ENCODE data around the gene CELSR1.

CELSR1 gene

DNA sequence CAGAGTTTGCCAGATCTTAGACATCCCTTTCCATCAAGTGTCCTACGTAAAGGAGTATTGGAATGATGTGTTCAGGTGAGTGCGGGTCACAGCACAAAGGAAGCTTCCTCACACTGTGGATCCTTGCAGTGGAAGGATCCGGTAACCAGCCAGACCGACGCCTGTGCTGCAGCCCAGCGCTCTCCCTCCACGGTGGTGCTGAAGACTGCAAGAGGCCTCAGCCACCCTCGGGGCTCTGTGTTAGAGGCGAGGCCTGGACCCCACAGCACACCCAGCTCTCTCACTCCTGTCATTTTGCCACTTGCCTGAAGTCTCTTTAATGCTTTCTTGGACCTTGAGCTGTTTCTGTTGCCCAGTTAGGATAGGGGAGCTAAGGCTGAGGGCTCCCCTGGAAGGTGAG is 199.6 kb downstream of the CELSR1 start:
- no peak for DNase-seq (ENCODE audit: low read depth)
- TF ChIP-seq, protein P1, sequence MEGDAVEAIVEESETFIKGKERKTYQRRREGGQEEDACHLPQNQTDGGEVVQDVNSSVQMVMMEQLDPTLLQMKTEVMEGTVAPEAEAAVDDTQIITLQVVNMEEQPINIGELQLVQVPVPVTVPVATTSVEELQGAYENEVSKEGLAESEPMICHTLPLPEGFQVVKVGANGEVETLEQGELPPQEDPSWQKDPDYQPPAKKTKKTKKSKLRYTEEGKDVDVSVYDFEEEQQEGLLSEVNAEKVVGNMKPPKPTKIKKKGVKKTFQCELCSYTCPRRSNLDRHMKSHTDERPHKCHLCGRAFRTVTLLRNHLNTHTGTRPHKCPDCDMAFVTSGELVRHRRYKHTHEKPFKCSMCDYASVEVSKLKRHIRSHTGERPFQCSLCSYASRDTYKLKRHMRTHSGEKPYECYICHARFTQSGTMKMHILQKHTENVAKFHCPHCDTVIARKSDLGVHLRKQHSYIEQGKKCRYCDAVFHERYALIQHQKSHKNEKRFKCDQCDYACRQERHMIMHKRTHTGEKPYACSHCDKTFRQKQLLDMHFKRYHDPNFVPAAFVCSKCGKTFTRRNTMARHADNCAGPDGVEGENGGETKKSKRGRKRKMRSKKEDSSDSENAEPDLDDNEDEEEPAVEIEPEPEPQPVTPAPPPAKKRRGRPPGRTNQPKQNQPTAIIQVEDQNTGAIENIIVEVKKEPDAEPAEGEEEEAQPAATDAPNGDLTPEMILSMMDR (conservative IDR thresholded peaks at IDR 0.05; ENCODE audit: low read depth, low read length) = no peak
- no peak overlapping the region for H3K4me3 ChIP-seq (ENCODE audit: low read depth, low read length)

DNA sequence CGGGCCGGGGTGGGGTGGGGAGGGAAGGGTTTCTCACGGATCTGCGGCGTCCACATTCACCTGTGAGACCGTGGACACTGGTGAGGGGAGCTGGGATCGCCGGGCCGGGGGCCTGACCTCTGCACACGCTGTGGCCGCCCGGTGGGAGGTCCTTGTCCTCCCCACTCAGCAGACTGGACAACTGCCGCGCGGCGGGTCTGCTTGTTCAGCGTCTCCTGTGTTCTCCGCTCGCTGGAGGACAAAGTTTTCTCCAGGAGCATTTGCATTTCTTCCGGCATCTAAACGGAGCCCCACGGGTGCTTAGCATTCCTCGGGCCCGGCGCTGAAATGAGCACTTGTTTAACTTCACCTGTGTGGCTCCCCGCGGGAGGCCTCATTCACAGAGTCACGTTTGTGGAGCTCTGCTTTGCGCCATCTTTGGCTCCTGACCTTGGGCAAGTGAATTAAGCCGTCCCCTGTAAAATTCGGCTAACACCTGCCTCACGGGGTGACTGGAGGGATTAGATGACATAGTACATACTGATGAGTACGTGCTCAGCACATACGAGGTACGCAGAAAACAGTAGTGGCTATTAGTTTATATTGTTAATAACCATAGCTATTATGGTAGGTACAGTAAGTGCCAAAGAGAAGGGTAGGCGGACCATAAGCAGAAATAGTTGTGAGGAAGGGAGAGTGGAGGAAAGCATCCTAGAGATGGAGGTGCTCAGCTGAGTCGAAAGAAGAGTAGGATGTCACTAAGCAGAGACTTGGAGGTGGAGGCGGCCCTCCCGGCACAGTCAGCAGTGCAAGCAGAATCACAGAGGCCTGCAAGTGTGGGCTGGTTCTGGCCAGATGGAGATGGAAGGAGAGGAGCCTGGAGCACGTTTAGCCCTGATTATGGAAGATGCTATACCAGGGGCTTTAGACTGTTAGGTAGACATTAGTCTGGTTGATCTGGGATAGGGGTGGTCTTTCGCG is 201.0 kb downstream of the CELSR1 start:
- peak overlapping the region; percentile 97 for H3K4me3 ChIP-seq (ENCODE audit: low read depth, low read length)
- DNase-seq (ENCODE audit: low read depth) = peak; percentile 21
- TF ChIP-seq, protein P1 (conservative IDR thresholded peaks at IDR 0.05; ENCODE audit: low read depth, low read length) = no peak

DNA sequence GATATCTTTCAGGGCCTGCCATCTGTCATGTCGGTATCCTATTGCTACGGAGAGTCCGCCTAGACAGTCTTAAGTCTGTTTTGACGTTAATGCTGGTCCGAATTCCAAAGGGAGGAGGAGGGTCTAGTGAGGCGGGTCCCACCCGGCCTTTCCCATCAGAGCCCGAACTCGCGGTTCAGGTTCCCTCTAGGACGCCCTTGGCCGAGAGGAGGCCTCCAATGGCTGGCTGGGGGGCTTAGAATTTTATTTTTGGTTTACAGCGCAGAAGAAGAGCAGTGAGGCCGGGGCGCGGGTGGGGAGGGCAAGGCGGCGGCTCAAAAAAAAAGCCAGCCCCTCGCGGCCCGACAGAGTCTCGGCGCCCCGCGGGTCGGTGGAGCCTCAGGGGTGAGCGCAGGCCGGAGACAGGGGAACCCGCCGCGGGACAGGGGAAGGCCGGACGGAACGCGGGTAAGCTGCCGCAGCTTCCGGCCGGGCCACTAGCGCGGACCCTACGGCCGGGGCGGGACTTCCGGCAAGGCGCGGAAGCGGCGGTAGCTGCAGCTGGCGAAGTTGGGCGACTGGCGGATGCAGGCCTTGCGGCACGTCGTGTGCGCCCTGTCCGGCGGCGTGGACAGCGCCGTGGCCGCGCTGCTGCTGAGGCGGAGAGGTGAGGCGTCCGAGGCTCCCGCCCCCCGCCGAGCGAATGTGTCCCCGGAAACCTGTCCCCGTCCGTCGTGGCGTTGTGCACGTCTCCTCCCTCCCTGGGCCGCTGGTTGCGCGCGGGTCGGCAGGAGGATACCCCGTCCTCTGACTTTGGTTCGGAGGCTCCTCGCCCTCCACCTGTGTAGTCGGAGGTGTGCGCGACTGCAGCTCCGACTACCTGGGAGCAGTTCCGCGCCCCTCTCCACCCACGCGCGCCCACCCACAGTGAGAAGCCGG is 202.0 kb downstream of the CELSR1 start, which contains the start of gene TRMU:
TRMU (plus strand) TSS at position 514 of the 918 bp plus-strand sequence; CDS start at position 565, 51 bp downstream.
- peak within 1 kb of the TSS; percentile 97 for H3K4me3 ChIP-seq (ENCODE audit: low read depth, low read length)
- TF ChIP-seq, protein P1 (conservative IDR thresholded peaks at IDR 0.05; ENCODE audit: low read depth, low read length) = no peak

DNA sequence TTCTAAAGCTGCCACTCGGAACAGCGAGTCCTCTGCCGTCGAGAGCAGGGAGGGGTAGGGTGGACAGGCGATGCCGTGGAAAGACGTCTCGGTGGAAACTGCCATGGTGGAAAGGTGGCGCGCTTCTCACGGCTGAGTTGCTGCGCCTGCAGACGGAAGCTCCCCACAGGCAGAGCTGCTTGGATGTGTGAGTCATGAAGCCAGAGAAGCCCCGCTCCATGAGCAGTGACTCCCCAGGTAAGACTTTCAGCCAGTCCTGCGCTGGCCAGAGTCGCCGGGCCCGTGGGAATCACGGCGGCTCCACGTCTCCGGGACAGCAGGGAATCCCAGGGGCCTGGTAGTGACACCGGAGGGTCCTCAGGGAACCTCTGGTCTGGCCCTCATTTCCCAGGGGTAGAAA is 205.9 kb downstream of the CELSR1 start:
- no peak overlapping the region for H3K4me3 ChIP-seq (ENCODE audit: low read depth, low read length)
- no peak for DNase-seq (ENCODE audit: low read depth)
- TF ChIP-seq, protein P1 (conservative IDR thresholded peaks at IDR 0.05; ENCODE audit: low read depth, low read length) = no peak

More for the DNA sequence above, 202.0 kb downstream of the CELSR1 start, which contains the start of gene TRMU:
- DNase-seq (ENCODE audit: low read depth) = peak; percentile 88

DNA sequence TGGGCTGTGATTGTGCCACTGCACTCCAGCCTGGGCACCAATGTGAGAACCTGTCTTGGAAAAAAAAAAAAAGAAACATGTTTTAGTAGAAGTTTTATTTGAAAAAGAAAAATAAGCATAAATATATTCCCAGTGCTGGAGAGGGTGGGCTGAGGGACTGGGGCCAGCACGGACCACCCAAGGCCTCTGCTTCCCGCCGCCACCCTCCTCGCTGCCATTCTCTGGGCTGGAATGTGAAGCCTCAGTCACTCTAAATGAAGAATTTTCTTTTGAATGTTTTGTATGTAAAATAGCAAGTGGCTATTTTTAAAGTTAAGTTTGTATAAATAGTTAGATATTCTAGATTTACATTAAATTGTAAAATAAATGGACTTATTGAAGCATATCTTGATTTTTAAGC is 207.0 kb downstream of the CELSR1 start:
- DNase-seq (ENCODE audit: low read depth) = no peak
- H3K4me3 ChIP-seq (ENCODE audit: low read depth, low read length) = no peak overlapping the region
- TF ChIP-seq, protein P1 (conservative IDR thresholded peaks at IDR 0.05; ENCODE audit: low read depth, low read length) = no peak

DNA sequence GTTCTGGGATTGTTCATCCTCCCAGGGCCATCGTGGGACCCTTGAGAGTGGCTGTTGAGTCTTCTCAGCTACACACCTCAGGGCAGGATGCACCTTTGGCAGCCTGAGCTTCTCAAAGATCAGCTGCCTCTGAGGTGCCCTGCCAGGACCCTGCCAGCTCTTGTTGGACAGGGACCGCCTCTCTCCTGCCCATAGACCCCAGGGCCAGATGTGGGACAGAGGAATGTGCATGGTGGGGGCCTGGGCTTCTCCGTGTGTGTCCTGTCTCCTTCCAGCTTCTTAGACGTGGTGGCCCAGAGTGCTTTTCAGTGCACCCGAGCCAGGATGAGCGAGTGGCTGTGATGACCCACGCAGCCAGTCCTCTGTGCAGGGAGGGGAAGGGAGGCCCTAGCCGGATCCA is 207.8 kb downstream of the CELSR1 start:
- TF ChIP-seq, protein P1 (conservative IDR thresholded peaks at IDR 0.05; ENCODE audit: low read depth, low read length) = no peak
- no peak overlapping the region for H3K4me3 ChIP-seq (ENCODE audit: low read depth, low read length)
- no peak for DNase-seq (ENCODE audit: low read depth)

All from choroid plexus epithelial cell (primary cell).